Anterior cingulate cortex (tissue), 58 donors: ENCODE data around the gene DUSP9.
"Not testable (repeated sequence)": the region's sequence is repeated elsewhere in the genome, so short reads cannot be mapped to it uniquely, and the experiment has no call there.

Experiments
- DNase-seq, 58 donors: peaks; one replicate each; lab custom pipeline; 2025; lab: John Stamatoyannopoulos, UW

Gene DUSP9

DNA sequence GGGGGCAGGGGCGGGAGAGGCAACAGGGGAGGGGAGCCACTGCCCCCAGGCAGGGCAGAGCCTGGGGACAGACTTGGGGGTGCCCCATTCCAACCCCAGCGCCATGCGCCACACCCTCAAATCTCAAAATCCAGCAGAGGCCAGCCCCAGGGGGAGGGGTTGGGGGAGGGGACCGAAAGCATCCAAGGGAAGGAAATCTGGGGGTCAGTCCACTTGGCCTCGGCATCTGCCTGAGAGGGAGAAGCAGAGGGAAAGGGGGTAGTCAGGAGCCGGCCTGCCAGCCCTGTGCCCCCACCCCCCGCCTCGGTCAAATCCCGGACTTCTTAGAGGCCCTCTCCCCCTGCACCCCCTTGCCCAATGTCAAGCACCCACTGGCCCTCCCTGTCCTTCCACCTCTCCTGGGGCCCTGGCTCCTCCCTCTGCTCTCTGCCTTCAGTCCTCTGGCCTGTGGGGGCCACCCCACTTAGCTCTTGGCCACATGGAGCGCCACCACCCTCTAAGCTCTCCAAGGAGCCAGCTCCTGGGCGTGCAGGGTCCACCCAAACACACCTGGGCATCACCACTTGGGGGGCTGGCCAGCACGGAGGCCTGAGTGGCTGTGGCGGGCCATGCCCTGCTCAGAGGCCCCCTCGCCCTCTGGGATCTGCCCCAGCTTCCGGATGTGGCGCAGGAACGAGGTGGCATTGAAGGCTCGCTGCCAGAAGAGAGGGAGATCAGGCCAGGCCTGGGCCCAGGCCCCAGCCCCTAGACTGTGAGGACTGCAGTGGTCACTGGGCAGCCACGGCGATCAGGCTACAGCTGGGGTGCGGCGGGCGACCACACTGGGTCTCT lies 23.1 kb downstream of the DUSP9 start:
- DNase-seq = no peak

DNA sequence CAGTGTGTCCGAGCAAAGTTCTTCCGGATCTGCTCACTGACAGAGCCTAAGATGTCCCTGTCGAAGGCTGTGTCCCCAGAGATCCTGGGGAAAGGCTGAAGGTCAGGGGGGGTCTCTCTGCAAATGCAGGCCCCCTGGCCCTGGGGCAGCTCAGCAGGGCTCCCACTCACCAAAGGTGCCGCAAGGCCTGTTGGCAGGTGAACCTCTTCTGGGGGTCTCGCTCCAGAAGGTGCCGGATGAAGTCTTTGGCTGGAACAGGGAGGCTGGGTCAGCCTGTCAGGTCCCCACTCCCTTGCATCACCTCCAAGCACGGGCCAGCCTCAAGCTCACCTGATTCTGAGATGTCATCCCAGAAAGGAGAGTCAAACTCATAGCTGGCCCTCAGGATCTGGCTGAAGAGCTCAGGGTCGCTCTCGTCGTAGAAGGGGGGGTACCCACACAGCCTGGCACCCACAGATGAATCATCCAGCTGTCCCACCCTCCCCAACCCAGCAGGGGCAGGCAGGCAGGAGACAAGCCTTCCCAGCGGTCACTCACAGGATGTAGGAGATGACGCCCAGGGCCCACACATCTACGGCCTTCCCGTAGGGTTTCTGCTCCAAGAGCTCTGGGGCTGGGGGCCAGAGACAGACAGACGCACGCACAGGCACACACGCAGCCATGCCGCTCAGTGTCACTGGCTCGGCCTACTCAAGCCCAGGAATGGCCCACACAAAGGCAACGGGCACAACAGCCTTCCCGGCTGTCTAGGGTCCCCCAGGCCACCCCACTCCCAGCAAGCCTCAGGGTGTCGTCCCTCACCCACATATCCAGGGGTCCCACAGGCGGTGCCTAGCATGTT lies 24.0 kb downstream of the DUSP9 start:
- no peak for DNase-seq

DNA sequence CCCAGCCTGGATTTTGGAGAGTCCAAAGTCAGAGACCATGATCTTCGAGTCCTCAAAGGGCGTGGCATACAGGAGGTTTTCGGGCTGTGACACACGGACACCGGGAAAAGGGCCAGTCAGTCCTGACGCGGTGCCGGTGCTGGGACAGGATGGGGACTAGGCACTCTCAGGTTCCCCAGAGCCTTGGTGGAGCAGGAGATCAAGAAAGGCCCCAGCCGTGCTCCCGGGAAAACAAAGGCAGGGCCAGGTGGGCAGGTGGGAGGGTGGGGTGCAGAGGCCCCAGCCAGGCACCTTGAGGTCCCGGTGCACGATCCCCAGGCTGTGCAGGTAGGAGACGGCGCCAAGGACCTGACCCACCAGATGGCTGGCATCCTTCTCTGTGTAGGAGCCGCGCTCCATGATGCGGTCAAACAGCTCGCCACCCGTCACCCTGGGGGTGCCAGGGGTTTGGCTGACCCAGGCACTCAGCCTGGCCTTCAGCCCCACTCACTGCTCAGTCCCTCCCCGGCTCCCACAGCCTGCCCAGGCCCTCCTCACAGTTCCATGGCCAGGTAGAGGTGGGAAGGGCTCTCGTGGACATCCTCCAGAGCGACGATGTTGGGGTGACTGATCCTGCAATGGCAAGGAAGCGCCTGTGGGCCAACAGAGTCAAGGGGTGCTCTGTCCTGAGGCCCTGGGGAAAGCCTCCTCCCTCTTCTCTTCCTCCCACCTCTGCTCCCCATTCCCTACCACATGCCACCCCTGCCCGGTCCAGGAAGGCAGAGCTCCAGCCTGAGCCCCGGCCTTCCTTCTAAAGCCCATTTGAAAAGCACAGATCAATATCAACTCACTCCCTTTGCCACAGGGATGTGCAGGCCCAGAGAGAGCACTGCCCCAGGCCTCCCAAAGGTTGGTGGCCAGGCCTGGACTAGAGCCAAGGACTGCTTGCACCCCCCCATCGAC lies 24.9 kb downstream of the DUSP9 start:
- DNase-seq = no peak

DNA sequence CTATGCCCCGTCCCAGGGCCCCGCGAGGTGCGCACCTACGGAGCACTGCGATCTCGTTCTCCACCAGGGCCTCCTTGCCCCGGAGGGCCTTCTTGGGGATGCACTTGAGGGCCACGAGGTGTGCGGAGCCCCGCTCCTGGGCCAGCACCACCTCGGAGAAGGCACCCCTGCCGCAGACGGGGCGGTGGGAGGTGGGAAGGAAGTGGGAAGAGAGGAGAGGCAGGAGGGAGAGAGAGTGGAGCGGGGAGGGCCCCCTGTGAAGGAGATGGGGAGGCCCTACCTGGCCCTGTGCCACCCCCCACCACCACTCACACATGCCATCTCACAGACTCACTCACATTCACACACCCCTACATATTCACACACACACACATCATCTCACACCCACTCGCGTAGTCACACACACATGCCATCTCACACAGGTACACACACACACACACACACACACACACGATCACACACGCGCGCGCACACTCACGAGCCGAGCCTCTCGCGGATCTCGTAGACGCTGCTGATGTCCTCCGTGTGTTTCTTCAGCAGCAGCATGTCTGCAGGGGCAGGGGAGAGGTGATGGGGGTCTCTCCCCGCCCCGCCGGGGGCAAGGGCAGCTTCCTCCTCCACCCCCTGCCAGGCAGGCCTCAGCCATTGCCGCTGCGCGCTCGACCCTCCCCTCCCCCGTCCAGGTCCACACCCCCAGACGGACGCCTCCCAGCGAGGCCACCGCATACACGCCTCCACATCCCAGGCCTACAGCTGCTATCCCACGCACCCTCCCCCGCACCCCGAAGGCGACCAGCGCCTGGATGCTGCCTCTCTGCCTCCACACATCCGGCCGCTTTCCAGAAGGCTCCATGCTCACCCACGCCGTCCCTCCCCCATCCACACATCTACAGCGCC lies 25.8 kb downstream of the DUSP9 start:
- peak in 1 of 58 donors; percentile 34 for DNase-seq

DNA sequence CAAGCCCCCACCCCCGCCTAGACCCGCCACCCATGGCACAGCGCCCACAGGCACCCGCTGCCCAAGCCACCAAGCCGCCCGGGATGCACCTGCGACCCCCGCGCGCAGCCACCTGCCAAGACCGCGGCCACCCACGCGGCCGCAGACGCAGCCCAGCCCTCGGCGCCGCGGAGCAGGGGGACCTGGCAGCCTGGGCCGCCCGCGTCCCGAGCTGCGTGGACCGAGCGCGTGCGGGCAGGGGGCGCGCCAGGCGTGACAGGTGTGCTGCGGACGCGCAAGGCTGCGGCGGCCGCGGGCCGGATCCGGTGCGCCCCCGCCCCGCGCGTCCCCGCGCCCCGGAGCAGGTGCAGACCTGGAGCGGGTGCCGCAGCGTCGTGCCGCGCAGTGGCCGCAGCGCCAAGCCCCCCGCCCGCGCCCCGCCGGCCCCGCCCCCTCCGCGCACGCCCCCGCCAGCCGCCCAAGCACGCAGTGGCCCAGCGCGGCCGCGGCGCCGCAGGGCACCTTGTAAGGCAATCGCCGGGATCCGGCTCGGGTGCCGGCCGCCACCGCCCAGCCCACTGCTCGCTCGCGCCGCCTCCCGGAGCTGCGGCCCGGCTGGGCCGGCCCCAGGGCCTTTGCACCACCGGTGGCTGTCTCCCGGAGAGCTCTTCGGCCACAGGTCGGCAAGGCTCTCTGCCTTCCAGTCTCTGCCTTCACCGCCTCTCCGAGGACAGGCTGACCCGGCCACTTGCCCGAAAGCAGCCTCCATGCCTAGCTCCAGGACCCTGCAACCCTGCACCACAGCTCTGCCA lies 26.6 kb downstream of the DUSP9 start, which contains the start of gene PNCK:
PNCK (minus strand) TSS at position 386 of the 791 bp plus-strand sequence. CDS start 737 bp downstream, outside the sequence.
- DNase-seq = no peak

DNA sequence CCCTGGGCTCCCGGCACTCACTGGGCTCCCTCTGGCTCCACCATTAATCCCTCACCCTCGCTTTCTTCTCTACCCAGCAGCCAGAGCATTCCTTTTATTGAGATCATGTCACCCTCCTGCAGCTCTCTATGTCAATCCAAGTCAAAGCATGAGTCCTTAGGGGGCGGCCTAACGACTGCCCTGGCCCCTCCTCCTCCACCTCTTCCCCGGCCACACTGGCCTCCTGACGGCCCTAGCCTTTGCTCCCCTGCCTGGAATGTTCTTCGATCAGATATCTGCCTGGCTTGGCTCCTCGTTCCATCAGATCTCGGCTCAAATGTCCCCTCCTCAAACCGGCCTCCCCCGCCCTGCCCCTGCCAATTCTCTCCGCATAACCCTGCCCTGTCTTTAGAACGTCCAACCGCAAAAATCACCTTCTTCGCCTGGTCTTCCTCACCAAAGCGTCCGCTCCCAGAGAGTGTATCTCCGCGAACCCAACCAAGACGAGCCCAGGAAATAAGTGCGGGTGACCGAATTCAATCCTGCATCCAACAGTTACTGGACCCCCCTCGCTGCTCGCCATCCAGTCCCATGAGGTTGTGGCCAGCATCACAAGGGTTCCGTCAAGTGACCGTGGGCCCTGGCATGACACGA lies 27.3 kb downstream of the DUSP9 start:
- DNase-seq = no peak

DNA sequence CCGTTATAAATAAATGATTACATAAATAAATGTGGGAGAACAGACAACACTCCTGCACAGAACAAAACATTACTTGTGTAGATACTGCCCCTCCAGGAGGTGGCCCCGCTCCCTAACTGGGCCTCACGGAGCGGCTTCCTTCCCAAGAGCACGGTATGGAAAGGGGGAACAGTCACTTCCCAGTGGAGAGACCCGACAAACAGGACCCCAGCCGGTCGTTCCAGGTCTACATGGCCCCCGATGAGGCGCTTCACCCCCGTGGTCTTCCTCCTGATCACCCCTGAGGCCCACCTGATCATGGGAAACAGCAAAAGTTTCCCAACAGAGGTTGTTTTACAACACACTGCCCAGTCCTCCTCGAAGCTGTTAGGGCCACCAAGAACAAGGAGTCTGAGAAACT lies 34.2 kb downstream of the DUSP9 start:
- DNase-seq = no peak

DNA sequence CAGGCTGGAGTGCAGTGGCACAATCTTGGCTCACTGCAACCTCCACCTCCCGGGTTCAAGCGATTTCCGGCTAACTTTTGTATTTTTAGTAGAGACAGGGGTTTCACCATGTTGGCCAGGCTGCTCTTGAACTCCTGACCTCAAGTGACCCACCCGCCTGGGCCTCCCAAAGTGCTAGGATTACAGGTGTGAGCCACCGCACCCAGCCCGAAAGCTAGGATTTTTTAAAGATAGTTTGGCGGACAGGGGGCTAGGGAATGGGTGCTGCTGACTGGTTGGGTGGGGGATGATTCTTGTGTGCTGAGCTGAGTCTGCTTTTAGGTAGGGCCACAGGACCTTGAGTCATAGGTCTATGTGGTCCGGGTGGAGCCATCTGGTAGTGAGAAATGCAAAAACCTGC lies 36.5 kb downstream of the DUSP9 start:
- DNase-seq = not testable (repeated sequence)

DNA sequence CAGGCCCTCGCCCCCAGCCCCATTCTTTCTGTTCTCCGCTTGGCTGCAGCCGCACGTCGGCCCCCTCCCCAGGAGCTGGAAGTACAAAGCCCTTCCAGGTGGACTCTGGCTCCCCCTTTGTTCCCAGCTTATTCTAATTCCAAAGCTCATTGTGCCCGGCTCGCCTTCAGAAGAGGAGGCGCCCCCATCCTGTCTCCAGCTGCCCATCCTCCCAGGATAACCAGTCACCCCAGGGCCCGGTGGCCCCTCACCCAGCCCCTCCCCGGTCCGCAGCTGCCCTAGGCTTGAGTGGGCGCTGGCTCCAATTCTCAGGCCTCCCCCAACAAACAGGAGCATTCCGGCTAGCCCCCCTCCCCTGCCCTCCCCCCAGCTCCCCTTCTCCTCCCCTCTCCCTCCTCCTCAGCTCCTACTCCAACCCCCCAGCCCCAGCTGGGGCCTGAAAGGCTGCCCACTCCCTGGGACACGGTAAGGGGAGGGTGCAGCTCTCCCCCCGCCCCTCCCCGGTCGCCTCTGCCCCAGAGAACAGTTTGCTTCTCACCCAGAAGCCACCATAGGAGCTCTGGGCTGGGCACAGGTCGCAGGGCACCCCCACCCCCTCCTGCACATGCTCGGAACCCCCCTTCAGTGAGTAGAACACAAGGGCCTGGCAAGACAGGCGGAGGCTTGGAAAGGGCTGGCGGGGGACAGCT lies 37.6 kb downstream of the DUSP9 start:
- no peak for DNase-seq

DNA sequence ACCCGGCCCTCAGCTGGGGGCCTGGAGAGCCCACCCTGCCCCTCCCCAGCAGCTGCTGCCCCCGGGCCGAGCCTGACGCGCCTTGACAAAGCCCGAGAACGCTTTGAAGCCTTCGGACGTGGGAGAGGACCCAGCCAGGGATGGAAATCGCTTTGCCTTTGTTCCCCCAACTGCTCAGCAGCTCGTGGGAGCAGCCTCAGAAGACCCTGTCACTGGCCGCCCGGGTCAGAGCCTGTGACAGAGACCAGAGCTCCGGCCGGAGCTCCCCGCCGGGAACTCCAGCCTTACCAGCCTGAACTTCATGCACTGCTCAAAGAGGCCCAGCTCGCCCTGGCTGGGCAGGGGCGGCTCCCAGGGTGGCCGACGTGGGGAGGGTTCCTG lies 38.1 kb downstream of the DUSP9 start:
- no peak for DNase-seq

DNA sequence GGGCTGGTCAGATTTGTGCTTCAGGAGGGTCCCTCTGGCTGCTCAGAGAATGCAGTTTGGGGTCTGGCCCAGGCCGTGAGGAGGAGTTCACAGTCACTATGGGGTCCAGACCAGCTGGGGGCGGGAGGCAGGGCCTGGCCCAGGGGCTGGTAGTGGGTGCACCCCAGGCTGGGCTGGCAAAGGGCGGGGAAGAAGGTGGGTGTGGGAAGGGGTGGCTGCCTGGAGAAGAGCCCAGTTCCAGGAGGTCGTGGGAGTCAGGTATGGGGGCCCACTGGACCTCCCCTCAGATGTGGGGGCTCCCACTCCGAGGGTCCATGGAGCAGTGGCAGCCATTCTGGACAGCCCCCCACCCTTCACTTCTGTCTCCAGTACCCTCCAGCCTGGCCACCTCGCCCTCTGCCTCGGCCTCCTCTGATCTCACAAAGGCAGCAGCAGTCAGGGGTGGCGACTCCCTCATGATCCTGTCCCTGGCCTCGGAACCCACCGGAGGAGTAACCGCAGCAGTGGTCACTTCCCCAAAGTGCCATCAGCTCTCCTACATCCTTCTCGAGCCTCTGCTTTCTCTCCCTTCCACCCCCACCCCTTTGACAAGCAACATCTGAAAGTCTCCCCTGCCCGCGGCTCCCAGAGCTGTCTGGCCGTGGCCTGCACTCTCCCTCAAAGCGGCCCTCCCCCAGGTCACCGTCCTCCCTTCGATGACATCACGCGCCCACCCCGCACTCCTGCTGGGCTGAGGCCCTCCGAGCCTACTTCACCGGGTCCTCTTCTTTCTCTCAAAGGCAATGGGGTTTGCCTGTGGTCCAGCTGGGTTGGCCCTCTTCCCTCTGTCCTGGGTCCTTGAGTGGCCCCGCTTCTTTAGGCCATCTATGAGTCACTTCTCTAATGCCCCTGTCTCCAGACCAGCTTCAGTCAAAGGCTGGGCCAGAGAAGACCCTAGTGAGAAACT lies 39.0 kb downstream of the DUSP9 start:
- no peak for DNase-seq

DNA sequence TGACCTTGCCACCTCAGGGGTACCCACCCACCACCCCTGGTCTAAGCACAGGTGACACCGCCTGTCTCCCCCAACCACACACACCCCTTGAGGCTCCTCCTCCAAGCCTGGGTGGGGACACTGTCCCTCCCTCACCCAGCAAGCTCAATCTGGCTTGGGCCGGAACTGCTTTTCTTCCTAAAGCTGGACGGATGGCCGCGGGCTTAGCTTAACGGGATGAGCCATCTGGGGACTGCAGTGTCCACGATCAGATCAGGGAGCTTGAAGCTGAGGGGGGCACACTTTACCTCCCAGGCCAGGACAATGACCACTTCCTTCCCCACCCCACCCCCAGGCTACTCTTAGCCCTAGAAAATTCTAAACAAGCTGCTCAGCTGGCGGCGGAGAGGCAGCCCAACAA lies 39.7 kb downstream of the DUSP9 start:
- no peak for DNase-seq

DNA sequence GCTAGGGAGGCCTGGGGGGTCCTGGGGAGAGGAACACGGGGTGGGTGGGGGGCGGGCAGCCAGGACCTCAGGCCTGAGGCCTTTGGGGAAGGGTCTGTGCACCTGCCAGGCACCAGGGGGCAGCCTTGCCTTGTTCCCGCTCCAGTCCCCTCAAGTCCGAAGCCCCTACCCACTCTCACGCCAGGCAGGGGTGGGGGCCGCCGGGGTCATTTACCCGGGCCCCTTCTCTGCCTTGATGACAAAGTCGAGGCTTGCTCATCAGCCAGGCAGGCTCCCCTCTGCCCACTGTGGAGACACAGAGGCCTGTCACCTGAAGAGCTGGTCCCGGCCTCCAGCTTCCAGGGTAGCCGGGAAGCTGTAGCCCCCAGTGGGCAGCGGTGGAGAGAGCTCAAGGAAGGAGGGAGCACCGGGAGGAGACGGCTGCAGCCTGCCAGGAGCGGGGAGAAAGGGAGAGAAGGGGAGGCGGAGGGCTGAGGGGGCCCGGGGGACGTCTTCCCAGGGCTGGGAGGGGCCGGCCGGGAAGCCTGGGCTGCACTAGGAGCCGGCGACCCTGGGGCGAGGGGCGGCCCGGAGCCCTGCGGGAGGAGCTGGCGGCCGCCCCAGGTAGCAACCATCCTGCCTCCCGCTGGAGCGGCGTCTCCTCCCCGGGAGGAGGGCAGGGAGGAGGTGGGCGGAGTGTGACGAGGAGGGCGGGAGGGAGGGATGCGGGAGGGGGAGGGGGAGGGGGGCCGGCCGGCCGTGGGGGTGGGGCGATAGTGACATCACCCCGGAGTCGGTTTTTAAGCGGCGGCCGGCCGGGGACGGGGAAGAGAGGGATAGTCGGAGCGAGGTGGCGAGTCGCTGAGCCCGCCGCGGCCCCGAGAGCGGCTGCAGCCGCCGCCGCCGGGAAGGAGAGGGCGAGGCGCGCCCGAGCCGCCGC lies 40.4 kb downstream of the DUSP9 start, which contains the start of gene SLC6A8:
SLC6A8 (plus strand) TSS at position 806 of the 919 bp plus-strand sequence. CDS start 649 bp downstream, outside the sequence.
- DNase-seq = peak in 53 of 58 donors; percentile 16 to 84 (median 66)

DNA sequence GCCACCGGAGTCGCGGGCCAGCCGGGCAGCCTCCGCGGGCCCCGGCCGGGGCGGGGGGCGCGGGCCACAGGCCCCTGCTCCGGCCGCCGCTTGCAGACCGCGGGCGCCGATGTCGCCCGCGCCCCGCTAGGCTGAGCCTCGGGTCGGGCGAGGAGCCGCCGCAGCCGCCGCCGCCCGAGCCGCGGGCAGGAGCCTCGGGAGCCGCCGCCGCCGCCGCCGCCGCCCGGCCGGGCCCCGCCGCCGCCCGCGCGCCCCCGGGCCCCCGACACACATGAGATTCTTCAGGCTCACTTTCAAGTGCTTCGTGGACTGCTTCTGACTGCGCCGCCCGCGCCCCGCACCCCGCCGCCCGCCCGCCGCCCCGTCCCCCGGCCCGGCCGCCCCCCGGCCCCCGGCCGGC lies 41.1 kb downstream of the DUSP9 start:
- no peak for DNase-seq

DNA sequence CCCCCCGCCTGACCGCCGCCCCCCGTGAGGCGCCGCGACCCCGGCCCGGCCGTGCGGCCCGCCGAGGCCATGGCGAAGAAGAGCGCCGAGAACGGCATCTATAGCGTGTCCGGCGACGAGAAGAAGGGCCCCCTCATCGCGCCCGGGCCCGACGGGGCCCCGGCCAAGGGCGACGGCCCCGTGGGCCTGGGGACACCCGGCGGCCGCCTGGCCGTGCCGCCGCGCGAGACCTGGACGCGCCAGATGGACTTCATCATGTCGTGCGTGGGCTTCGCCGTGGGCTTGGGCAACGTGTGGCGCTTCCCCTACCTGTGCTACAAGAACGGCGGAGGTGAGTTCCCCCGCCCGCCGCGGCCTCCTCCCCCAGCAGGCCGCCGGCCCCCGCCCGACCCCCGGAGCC lies 41.5 kb downstream of the DUSP9 start:
- DNase-seq = no peak
